ENCODE measurements around the gene ADRB2.

The ADRB2 gene

GRCh38 chr5:148820461-148821395 is 5.7 kb upstream of the ADRB2 start:
- no peak for TF ChIP-seq ZNF70 (CRISPR knock-in tag; IDR thresholded peaks at IDR 0.05)
- no peak for TF ChIP-seq PPARA (CRISPR knock-in tag; IDR thresholded peaks at IDR 0.05; ENCODE audit: borderline replicate concordance)
- no peak for TF ChIP-seq ARNTL (CRISPR knock-in tag; IDR thresholded peaks at IDR 0.05; ENCODE audit: borderline replicate concordance, low read depth)
- TF ChIP-seq ESRRG (CRISPR knock-in tag; IDR thresholded peaks at IDR 0.05): no peak
- TF ChIP-seq TCF4 (CRISPR knock-in tag; IDR thresholded peaks at IDR 0.05; ENCODE audit: borderline replicate concordance): no peak
- peak; percentile 71 for ATAC-seq

- TF ChIP-seq POU6F1 (CRISPR knock-in tag; IDR thresholded peaks at IDR 0.05; ENCODE audit: borderline replicate concordance, low read depth) (no peak), ZC3H10 (CRISPR knock-in tag; IDR thresholded peaks at IDR 0.05) (no peak), PPARA (CRISPR knock-in tag; IDR thresholded peaks at IDR 0.05; ENCODE audit: borderline replicate concordance) (no peak), ARNTL (CRISPR knock-in tag; IDR thresholded peaks at IDR 0.05; ENCODE audit: borderline replicate concordance, low read depth) (no peak), TCF4 (CRISPR knock-in tag; IDR thresholded peaks at IDR 0.05; ENCODE audit: borderline replicate concordance) (no peak), ESRRG (CRISPR knock-in tag; IDR thresholded peaks at IDR 0.05) (no peak), GLIS3 (CRISPR knock-in tag; IDR thresholded peaks at IDR 0.05) (no peak), BACH2 (CRISPR knock-in tag; IDR thresholded peaks at IDR 0.05; ENCODE audit: borderline replicate concordance) (no peak), ZFP30 (CRISPR knock-in tag; IDR thresholded peaks at IDR 0.05) (no peak), PATZ1 (CRISPR knock-in tag; IDR thresholded peaks at IDR 0.05; ENCODE audit: borderline replicate concordance) (no peak), ZFP3 (CRISPR knock-in tag; IDR thresholded peaks at IDR 0.05) (no peak), CSDC2 (CRISPR knock-in tag; IDR thresholded peaks at IDR 0.05) (no peak), SNAI2 (CRISPR knock-in tag; IDR thresholded peaks at IDR 0.05) (no peak), ZNF8 (CRISPR knock-in tag; IDR thresholded peaks at IDR 0.05) (no peak)
- ATAC-seq: no peak
These were observed 2.5 kb upstream of the ADRB2 start for GRCh38 chr5:148823871-148824270.

GRCh38 chr5:148825716-148826052 is 727 bp upstream of the ADRB2 start:
- peak; percentile 32 for ATAC-seq
- TF ChIP-seq ZNF565 (CRISPR knock-in tag; conservative IDR thresholded peaks at IDR 0.05; ENCODE audit: low read depth): no peak
- TF ChIP-seq RARB (CRISPR knock-in tag; IDR thresholded peaks at IDR 0.05): no peak
- TF ChIP-seq CSRNP3 (CRISPR knock-in tag; IDR thresholded peaks at IDR 0.05): no peak
- TF ChIP-seq ISL1 (CRISPR knock-in tag; IDR thresholded peaks at IDR 0.05): no peak
- no peak for TF ChIP-seq CREB5 (CRISPR knock-in tag; IDR thresholded peaks at IDR 0.05; ENCODE audit: low read depth)
- TF ChIP-seq ZC3H10 (CRISPR knock-in tag; IDR thresholded peaks at IDR 0.05): no peak
- TF ChIP-seq ESRRG (CRISPR knock-in tag; IDR thresholded peaks at IDR 0.05): no peak
- TF ChIP-seq ZFP30 (CRISPR knock-in tag; IDR thresholded peaks at IDR 0.05): no peak
- no peak for TF ChIP-seq PATZ1 (CRISPR knock-in tag; IDR thresholded peaks at IDR 0.05; ENCODE audit: borderline replicate concordance)
